SHP77 (cell line): ENCODE measurements around the gene HACD2.

Experiments
- DNase-seq, 2 experiments: peaks; one replicate each; lab custom pipeline; 2025; lab: John Stamatoyannopoulos, UW

The HACD2 gene

DNA sequence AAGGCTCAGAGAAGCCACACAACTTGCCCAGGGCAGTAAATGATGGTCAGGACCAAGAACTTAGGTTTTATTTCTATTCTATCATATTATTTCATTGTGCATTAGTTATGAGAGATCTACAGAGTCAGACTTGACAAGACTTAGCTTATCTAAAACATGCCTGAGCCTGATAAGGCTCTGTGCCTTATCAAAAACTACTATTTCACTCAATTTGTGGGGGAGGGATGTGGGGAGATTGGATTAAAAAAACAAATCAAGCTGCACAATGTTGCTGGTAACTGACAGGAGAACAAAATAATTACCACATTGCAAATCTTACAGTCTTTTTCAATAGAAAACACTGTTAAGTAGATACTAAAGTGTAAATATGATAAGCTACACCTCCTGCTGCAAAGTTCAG is 16.0 kb downstream of the HACD2 start:
- no peak for DNase-seq

DNA sequence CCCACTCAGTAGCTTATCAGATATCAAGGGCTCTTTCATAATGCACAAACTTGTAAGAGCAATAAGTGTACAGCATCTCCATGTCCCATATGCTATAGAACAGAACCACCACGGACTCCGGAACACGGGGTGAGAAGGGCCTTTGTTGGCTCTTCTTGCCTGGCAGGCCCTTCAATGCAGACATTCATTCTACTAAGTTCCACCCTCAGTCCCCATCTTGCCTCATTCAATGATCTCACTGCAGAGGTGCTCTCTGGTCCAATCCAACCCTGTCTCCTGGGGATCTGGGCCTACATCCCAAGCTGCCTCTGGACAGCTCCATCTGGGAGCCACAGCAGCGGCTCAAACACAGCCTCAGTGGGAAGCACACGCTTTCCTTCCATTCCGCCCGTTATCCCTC is 16.8 kb downstream of the HACD2 start:
- no peak for DNase-seq

DNA sequence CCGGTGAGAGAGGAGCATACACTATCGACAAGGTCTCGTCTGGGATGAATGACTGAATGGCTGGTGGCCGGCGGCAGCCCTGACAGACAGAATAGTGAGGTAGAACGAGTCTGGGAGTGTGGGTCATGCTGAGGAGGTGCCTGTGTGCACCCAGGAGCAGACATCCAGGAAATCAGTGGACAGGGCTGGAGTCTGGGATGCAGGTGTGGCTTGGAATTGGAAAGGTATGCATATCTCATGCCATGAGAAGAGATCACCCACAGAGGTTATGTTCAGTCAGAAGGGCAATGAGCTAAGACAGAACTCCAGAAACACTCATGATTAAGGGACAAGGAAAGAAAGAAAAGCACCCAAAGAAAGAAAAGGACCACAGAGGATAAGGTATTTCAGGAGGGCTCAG is 20.8 kb downstream of the HACD2 start:
- no peak for DNase-seq

DNA sequence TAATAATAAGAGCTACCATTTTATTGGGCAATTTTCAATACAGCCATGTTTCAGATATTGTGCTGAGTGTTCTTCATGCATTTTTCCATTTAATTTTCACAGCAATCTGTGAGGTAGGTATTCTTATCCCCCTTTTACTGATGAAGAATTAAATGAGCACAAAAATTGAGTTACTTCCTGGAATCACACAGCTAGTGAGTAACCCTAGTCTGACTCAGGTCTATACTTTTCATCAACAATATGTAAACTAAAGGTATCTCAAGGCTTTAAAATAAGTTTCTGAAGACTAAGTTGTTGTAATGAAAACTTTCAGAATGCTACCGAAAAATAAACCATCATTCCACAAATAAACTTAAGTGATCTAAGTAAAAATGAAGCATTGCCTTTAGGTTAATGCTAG is 22.3 kb downstream of the HACD2 start:
- DNase-seq, result no peak

DNA sequence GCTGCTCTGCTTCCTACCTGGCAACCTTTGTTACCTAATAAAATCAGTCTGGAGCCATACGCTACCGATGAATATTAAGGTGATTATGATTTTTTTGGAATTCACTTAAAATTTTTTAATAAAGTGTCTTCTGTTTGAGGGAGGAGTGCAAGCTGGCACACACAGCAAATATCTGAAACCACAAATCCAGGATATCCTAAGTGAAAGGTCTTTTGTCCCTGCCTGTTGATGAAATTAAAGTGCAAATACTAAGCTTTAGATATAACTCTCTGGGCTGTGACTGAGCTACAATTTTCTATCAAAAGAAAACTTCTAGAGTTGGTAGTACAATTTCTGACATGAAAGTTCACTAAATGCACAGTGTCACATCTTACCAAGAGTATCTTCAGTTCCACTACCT is 23.7 kb downstream of the HACD2 start:
- no peak for DNase-seq

DNA sequence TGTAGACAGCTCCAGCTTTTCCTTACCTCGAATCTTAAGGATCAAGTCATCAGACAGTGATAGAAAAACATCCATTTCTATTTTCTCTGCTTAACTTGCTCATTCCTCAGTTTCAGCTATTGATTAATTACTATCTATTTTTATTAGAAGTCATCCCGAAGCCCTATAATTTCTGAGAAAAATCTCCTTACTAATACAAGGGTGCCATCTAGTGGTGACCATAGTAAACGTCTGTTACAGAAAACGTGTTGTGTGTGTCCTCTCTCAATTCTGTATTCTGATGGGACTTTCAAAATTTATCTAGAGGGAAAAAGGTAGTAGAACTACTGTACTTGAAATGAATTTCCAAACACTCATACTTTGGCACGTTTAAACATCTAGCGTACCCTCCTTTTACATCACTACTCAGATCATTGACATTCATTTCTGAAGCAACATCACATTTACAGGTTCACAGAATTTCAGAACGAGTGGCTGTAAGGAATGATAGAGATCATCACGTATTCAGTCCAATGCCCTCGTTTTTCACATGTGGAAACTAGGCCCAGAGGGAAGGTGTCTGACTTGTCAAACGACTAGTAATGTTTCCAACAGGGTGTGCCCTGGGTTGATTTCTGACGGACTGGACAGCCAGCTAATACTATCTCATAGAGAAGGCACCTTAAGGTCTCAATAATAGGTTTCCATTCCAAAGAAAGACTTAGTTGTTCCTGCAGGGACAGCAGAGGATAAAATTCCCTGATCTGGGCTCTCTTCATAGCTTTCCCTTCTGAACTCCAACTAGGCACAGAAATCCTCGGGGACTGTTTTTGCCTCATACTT is 25.6 kb downstream of the HACD2 start:
- DNase-seq, result peak; percentile 11 to 43

DNA sequence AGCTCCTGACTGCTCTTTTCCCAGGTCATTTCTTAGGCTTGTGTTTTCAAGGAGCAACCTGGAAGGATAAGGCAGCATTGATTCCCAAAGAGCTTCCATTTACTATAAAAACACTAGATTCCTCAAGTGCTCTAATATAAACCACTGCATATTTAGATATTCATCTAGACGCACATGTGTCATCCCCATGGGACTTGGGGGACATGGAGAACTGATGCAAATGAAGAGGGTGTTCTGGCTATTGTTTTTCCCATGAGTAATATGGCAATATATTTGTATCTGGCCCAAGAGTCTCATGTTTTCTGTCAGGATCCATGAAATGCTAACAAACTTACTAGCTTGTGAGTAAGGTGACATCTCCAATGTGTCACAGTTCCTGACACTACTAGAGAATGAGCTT is 31.3 kb downstream of the HACD2 start:
- DNase-seq, result no peak

DNA sequence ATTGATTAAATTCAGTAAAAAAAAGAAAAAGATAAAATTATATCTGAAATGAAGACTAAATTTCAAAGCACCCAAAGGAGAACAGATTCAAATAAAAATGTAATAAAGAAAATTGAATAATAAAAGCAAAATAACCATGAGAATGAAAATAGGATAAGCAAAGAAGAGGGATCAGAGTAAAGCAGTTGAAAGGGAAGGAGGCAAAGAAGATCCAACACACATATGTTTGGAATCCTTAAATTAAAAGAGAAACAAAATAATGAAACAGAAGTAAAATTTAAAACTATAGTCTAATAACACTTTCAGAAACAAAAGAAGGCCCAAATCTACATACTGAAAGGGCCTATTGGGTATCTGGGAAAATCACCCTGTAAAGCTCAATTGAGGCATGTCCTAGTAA is 32.1 kb downstream of the HACD2 start:
- DNase-seq, result no peak

DNA sequence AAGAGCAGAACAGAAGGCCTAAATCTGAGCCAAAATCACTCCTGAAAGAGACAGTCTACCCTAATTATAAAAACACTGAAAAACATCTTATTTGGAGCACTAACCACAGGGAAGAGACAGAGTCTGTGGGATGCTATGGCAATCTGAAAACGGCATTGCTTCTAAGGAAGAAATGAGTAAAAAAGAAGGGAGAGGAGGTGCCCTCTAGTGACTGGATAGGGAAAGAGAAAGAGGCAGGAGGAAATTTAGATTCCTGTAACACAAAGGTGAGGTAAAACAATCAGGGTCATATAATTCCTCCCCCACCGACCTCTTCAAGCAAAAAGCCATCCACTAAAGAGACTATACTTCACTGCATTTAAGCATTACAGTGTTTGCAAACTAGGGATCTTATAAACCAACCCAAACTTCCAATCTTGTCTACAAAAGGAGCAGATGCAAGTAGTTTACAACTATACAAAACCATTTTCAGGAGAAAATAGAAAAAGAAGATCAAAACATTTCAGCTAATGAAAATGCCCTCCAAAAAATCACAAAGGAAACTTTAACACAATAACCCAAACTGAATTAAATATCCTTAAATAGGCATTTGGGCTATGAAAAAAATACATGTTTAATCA is 32.6 kb downstream of the HACD2 start:
- peak; percentile 8 to 23 for DNase-seq

DNA sequence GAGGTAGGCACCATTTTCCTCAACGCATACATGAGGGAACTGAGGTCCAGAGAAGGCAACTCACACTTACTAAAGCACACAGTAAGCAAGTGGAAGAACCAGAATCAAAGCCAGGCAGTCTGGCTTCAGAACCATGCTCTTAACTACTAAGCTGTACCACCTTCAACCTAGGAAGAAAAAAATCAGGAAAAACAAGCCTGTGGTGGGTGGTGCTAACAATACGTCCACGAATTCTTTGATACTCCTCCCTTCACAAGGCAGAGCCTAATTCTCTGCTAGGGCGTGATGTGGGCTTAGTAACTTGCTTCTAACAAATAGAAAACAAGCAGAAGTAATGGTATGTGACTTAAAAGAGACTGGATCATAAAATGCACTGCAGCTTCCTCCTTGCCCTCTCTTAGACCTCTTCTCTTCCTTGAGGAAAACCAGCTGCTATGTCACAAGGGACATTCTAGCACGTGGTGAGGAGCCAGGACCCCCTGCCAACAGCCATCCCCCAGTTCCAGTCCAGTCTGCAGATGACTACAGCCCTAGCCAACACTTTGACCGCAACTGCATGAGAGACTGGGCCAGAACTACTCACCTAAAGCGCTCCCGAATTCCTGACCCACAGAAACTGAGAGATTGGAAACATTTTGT is 36.9 kb downstream of the HACD2 start:
- no peak for DNase-seq

DNA sequence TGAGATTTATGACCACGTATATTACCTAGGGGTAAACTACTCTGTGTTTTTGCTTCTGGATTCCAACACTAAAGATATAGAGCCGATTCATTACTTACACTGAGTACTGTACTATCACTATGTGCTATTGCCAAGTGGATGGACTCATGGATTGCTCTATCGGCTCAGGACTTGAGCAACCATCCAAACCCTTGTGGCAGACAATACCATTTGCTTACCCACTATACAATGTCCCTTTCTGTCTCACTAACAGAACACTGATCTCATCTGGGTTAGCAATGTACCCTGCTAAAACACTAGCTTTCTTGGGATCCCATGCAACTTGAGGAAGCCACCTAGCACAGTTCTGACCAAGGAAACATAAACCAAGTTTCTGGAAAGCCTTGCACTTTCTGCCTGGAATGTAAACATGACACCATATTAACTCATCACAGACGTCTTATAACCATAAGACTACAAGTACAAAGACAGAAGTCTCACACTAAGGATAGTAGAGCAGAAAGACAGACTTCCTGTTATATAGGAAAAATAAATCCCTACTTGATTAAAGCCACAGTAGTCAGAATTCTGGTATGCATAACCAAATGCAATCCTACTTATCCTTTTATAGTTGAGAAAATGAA is 38.6 kb downstream of the HACD2 start:
- no peak for DNase-seq

DNA sequence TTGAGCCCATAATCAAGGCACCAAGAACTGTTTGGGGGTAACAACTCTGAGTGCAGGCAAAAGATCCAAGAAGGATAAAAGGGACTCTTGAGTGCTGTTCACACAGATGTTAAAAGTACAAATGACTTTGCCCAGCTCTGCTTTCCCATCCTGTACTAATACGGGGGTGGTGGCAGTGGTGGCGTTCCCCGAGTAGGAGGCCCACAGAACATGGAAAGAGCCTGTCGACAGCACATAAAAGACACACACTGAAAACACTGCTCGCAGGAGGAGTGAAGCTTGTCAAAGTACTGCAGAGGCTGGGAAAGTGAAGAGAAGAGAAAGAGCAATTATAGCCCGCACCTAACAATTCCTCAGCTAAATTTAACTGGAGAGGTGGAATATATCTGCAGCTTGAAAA is 40.9 kb downstream of the HACD2 start:
- DNase-seq, result no peak

DNA sequence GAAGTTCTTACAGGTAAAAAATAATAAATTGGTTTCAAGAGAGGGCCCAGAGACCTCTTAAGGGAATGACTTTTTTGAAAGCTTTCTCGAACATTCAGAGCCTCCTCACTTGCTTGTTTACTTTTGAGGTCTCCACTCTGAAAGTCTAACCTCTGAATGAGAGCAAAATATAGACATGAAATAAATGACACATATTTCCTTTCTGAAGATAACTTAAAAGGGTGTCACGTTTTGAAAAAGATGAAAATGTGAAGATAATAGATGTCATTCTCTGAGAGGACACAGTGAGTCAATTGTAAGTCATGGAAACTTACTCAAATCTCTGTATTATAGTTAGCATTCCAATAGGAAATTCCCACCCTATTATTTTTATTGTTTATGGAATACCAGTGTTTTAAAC is 44.6 kb downstream of the HACD2 start:
- DNase-seq, result no peak

DNA sequence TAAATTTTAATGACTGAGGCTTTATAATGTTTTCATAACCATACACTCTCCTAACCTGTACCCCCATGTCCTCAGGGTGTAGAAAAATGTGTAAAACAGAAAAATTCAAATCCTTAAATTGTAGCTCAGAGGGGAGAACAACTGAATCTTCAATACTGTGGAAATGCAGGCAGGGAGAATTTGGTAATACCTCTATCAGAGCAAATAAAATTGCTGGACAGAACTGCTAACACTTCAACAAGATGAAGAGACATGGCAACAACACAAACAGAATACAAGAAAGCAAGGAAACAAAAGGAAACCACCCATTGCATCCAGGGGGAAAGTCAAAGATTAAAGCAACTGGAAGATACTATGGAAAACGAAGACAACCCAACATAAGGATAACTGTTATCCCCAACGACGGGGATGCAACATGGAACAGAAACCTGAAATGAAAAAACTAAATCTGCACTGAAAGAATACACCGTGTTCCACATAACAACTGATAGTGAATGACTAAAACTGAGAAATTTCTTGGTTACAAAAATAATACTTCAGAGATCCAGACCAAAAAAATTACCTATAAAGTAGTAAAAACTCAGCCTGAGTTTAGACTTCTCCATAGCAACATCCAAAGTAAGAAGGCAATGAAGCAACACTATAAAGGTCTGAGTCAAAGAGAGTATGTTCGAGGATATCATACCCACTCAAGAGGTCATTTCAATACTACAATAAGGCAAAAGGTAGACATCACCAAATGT is 48.5 kb downstream of the HACD2 start:
- DNase-seq, result no peak

DNA sequence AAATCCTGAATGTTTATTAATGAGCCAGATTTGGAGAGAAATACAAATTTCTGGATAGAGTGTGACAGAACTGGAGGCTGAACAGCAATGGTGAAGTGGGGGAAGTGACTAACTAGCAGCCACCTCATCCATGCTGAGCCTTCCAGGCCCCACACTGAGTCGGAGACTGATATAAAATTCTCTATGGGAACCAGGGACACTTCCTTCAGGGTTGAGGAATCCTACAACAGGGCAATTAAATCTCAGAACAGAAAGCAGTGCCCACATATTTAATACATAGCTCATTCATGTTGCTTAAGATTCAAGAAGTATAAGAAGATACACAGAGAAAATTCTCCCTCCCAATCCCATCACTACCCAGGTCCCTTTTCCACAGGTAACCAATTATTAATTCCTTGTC is 49.3 kb downstream of the HACD2 start:
- no peak for DNase-seq

DNA sequence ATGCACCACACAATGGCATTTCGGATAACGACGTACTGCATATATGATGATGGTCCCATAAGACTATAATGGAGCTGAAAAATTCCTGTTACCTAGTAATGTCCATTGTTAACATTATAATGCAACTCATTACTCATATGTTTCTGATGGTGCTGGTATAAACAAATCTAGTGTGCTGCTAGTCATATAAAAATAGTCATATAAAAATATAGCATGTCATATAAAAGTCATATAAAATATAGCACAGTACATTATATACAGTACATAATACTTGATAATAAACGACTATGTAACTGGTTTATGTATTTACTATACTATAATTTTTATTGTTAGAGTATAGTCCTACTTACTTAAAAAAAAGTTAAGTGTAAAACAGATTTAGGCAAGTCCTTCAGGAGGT is 50.6 kb downstream of the HACD2 start:
- no peak for DNase-seq

DNA sequence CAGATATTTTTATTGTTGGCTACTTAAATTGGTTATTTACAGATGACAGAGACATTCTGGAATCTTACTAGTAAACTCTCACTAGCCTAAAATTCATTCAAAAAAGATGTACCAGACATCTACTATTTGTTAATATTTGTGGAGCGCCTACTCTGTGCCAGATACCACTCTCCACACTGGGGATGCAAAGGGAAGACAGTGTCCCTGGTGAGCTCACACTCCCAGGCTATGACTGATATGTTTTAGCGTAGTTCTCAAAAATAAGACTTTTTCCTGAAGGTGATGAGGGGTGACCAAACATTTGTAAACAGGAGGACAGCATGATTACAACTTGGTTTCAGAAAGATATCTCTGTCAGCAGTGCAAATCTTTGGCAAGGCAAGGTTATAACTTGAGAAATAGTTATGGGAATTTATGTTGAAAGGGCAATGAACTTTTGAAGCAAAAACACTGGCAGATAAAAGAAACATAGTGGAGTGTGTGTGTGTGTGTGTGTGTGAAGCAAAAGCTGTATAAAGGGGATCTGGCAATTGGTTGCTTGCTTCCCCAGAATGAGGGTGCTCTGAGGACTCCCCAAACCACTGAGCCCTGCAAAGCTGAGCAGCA is 51.2 kb downstream of the HACD2 start:
- no peak for DNase-seq

DNA sequence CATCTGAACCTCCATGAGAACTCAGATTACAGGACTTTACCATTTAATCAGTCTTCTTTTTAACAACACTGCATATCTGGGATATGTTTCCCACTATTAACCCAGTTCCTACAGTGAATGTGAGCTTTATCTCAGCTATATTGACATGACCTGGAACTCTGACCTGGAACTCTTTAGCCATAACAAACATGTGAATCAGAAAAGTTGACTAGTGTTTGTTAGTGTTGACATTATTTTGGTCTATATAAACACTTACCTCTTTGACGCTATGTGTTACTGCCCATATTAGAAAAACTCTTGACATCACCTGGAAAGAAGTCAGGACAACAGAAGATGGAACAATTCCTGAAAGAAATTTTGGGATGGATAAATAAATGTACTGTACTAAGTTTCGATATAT is 56.7 kb downstream of the HACD2 start:
- DNase-seq, result no peak

DNA sequence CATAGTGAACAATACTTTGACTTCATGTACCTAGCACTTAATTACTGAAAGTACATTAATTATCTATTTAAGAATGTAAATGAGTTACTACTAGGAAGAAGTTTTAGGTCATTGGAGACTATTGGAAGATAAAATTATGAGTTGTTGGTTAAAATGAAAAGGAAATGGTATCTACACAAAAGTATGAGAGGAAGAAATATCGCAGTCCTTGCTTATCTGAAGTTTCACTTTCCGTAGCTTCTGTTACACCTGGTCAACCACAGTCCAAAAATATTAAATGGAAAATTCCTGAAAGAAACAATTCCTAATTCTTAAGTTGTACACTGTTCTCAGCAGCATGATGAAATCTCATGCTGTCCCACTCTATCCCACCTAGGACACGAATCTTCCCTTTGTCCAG is 57.8 kb downstream of the HACD2 start:
- no peak for DNase-seq

DNA sequence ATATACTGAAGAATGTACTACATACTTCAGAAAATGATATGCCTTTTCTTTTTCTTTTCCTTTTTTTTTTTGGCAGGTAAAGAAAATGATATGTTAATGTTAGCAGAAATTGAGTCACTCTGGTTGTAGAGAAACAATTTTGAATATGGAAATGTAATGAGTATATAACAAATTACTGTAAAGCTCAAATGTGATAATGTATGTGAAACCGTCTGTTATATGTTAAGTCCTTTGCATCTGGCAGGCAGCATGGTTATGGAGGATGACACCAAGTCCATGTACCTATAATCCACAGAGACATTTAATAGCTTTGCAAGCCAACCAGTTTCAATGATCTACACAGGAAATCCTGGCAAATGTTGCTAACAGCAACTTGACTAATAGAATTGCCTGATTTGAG is 58.4 kb downstream of the HACD2 start:
- DNase-seq, result no peak

DNA sequence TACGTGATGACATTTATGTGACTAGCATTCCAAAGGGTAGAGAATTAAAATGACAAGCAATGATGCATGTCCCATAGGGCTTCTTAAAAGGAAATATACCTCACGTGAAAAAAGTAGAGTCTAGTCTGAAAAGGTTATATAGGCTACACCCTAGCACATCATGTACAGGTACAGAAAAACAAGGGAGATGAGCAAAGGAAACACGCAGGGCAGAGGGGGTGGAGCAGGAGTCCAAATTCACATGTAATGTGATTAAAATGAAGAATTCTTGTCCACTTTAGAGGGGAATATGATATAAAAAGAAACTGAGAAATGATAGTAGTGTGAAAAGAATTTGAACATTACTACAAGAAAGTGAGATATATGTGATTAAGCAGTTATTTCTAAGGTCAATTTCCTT is 59.4 kb downstream of the HACD2 start:
- no peak for DNase-seq

DNA sequence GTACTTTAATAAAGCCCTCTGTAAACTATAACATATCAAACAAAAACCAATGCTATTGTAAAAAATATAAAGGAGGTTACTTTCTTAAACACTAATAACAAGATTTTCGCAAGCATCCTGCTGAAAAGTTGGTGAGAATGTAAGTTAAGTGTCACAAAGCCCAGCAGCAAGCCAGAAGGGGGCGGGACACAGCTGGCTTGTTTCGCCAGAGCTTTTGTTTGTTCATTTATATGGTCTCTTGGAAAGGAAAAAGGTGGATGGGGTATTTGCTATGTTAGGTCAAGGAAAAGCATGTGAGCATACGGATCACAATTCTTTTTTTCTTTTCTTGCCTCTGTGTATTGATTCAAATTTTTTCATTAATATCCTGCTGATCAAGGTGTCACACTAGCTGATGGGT is 59.9 kb downstream of the HACD2 start:
- DNase-seq, result no peak
